Activated gamma-delta T cell treated with Interleukin-2 at 50 U/mL for 16 hours (primary cell): ENCODE measurements around the gene PLXDC1.
"Not testable (repeated sequence)": the region's sequence is repeated elsewhere in the genome, so short reads cannot be mapped to it uniquely, and the experiment has no call there.

Experiments used
- DNase-seq: peaks from one replicate; pipeline ENCODE4 v3.0.0-alpha.2; 2020

The PLXDC1 gene

GRCh38 chr17:39178536-39178935, 27.1 kb upstream of the PLXDC1 start:
- DNase-seq, result no peak

DNA sequence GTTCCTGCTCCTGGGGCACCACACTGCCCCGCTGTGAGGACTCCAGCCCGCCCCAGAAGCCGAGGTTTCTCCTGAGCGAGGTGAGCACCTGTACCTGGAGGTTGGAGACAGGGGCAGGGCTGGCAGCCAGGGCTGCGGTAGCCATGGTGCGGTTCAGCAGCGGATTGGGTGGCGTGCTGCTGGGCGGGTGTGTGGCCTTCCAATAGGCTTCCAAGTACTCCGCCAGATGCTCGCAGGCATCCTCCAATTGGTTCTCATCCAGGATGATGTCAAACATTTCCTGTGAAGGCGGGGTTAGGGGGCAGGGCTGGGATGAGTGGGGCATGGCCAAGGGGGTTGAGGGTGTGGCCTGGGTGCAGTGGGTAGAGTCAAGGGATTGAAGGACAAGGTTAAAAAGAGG, 25.8 kb upstream of the PLXDC1 start:
- no peak for DNase-seq

- DNase-seq, result no peak
Measured at GRCh38 chr17:39175695-39176093, 24.3 kb upstream of the PLXDC1 start.

- DNase-seq, result peak; percentile 81
Measured at GRCh38 chr17:39174920-39175694, 23.7 kb upstream of the PLXDC1 start.

DNA sequence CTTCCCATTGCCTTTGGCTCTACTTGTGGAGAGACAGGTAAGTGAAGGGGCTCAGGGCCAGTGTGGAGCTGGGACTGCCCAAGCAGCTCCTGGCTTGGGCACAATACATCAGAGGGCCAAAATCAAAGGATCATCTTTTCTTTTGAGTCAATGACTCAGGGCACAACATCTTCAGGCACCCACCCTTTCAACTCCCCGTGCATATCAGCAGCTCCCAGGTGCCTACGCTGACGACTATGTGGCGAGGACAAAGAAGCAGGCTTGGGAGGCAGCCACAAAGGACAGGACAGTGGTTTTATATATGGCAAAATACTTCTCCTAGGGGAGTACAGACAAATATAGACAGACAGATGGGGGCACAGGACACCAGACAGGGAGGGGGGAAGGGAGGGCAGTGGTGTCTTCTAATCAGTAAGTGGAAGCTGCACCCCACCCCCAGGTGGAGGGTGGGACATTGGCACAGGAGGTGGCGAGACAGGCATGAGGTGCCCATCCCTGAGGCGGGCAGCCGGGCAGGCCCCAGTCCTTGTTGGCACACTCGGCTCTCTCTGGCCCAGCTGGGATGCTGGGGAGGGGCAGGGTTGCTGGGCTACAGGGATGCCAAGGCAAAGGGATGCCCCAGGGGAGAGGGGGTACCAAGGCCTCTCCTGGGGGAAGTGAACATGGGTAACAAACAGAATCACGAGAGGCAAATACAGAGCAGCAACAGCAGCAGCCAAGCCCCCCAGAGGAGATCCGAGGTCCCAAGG, 22.3 kb upstream of the PLXDC1 start:
- no peak for DNase-seq

DNA sequence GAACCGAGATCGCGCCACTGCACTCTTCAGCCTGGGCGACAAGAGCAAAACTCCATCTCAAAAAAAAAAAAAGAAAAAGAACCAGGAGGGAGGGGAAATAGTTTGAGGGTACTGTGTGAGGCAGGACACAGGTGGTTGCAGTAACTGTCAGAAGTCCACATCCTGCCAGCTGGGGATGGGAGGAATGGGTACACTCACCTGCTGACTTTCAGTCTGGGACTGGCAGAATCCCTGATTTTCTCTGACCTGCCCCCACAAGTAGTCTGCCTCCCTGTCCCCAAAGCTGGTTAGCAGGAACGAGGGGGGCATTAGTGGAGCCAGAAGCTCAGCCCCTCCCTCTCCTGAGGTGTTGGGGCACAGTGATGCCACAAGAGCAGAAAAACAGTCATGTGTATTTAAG, 21.6 kb upstream of the PLXDC1 start:
- no peak for DNase-seq

DNA sequence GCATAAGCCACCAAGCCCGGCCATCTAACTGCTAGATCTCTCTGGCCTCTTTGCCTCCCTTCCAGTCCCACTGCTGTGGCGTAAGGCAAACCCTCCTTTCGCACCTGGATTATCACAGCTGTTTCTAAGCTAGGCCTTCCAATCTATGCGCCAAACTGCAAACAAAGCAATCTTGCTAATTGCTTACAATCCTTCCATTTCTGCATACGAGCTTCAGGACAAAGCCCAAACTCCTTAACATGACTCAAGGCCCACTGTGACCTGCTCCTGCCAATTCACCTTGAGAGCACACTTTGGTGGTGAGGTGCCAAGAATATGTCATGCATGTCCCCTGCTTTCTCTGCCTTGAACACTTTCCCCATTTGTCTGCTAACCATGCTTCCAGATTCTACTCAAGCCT, 20.5 kb upstream of the PLXDC1 start:
- DNase-seq, result no peak

- DNase-seq, result no peak
Measured at GRCh38 chr17:39170558-39170957, 19.1 kb upstream of the PLXDC1 start.

GRCh38 chr17:39170109-39170508, 18.7 kb upstream of the PLXDC1 start:
- no peak for DNase-seq

DNA sequence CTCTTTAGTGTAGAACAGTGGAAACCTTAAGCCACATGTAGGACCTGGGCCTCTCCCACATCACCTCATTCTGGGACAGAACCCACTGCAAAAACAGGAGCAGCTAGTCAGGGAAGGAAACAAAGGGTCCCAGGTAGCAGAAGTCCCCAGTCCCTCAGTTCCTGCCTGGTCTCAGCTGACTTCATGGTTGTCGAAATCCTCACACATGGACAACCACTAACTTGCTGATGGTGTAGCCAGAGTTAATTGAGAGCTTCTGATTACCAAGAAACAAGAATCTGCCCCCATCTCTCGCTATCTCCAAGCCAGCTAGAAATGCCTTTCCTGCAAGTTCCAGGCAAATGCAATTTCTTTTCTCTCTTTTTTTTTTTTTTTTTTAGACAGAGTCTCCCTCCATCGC, 18.1 kb upstream of the PLXDC1 start:
- DNase-seq, result no peak

DNA sequence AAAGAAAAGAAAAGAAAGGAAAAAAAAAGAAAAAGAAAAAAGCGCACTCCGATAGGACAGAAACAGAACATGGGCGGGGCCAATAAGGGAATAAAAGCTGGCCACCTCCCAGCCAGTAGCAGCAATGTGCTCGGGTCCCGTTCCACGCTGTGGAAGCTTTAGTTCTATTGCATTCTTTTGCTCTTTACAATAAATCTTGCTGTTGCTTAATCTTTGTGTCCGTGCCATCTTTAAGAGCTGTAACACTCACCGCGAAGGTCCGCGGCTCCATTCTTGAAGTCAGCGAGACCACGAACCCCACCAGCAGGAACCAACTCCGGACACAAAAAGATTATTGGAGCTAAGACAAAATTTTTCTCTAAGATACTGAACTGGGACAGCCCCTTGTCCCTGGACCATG, 17.7 kb upstream of the PLXDC1 start:
- DNase-seq, result no peak

DNA sequence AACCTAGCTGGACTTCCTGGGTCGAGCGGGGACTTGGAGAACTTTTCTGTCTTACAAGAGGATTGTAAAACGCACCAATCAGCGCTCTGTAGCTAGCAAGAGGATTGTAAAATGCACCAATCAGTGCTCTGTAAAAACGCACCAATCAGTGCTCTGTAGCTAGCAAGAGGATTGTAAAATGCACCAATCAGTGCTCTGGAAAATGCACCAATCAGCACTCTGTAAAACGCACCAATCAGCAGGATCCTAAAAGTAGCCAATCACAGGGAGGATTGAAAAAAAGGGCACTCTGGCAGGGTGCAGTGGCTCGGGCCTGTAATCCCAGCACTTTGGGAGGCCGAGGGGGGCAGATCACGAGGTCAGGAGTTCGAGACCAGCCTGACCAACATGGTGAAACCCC, 17.1 kb upstream of the PLXDC1 start:
- DNase-seq, result not testable (repeated sequence)

GRCh38 chr17:39167476-39167875, 16.0 kb upstream of the PLXDC1 start:
- no peak for DNase-seq

- no peak for DNase-seq
Measured at GRCh38 chr17:39166437-39167335, 15.2 kb upstream of the PLXDC1 start.

- no peak for DNase-seq
Measured at GRCh38 chr17:39165841-39166349, 14.5 kb upstream of the PLXDC1 start, which contains the start of gene ARL5C. TSS of gene ARL5C (minus strand) at chr17:39166161. CDS start at chr17:39165760, 401 bp downstream.

GRCh38 chr17:39165178-39165840, 13.9 kb upstream of the PLXDC1 start:
- DNase-seq, result no peak

DNA sequence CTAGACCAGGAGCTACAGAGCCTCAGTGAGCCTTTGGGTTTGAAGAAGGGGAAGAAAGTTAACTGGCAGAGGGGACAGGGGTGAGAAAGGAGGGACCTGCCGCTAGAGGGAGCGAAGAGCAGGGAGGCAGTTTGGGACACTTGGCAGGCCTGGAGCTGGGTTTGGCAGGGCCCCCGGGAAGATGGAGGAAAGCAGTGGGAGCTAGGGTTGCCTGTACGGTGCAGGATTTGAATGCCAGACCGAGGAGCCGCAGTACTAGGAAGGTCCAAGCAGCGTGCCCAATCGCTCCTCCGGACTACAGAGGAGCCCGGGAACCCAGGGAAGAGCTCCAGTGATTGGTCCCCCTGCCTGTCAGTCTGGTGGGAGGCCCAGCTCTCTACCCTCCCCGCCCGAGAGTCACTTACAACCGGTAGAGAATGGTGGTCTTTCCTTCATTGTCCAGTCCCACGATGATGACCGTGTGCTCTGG, 13.3 kb upstream of the PLXDC1 start:
- DNase-seq, result peak; percentile 77

- DNase-seq, result no peak
Measured at GRCh38 chr17:39161962-39162361, 10.5 kb upstream of the PLXDC1 start.

- DNase-seq, result no peak
Measured at GRCh38 chr17:39158623-39159022, 7.2 kb upstream of the PLXDC1 start.

GRCh38 chr17:39156491-39156890, 5.1 kb upstream of the PLXDC1 start:
- DNase-seq, result no peak

DNA sequence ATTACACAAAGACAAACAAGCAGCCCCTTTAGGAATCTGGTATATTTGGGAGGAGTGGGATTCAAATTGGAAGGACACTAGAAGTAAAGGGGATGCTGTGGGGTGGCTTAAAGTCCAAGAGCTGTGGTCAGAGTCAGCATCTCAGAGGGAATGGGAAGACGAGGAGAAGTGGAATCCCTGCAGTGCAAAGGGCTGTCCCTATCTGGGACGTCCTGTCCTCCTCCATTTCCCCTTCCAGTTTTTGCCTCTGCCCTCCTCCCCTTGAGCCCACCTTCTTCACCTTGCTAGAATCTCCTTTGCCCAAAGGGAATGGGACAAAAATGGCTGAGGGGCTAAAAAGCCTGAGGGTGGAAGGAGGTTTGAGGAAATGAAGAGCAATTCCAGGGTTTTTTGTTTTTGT, 4.2 kb upstream of the PLXDC1 start:
- no peak for DNase-seq

- DNase-seq, result peak; percentile 94
Measured at GRCh38 chr17:39153599-39154051, 2.2 kb upstream of the PLXDC1 start.
